Vagina (tissue), 2 donors: ENCODE results near the gene CCDC85C. TPM values are rescaled to one million over a fixed set of nuclear protein-coding genes. Genes with fewer than 3 reads are reported as not detected.
A peak's percentile ranks its signal among the peaks of the same experiment; 100 is the strongest.

ENCODE experiments used
- DNase-seq, 2 donors: peaks; one replicate each; pipeline ENCODE4 v3.0.0-alpha.2; 2017; ENCODE audit errors: extremely low spot score in 2 of 2
- H3K27ac ChIP-seq: fragments of 200-600 bp; sonication (generic); one replicate; pipeline ENCODE4 v1.5.1; 2019
- H3K27me3 ChIP-seq: fragments of 200-600 bp; sonication (generic); one replicate; pipeline ENCODE4 v1.5.1; 2019
- H3K36me3 ChIP-seq, 2 donors: fragments of 200-600 bp; sonication (generic); one replicate each; pipeline ENCODE4 v1.5.1; 2017 to 2019
- H3K4me1 ChIP-seq: fragments of 200-600 bp; sonication (generic); one replicate; pipeline ENCODE4 v1.5.1; 2019
- H3K4me3 ChIP-seq, 2 donors: fragments of 200-600 bp; sonication (generic); 1 replicate in 1 of 2; 2 replicates in 1 of 2; pipeline ENCODE4 v1.5.1; 2016 to 2019
- H3K9me3 ChIP-seq: fragments of 200-600 bp; sonication (generic); one replicate; pipeline ENCODE4 v1.5.1; 2019
- CTCF ChIP-seq, 3 experiments: fragments of 450-650 bp in 2 of 3; fragments of 200-600 bp in 1 of 3; sonication (generic) in 1 of 3; IDR thresholded peaks; one replicate each; pipeline ENCODE4 v1.5.1; 2017 to 2019; ENCODE audit warnings: antibody characterized with exemption in 3 of 3, mild to moderate bottlenecking in 2 of 3, moderate library complexity in 2 of 3
- POLR2A ChIP-seq, 2 donors: fragments of 450-650 bp; IDR thresholded peaks; one replicate each; pipeline ENCODE4 v1.6.1; 2017; ENCODE audit warnings: antibody characterized with exemption in 2 of 2, mild to moderate bottlenecking in 2 of 2, moderate library complexity in 2 of 2
- POLR2AphosphoS5 ChIP-seq, 2 donors: sonication (generic); formaldehyde crosslinking; IDR thresholded peaks; one replicate each; pipeline ENCODE4 v1.9.0; 2017; ENCODE audit warnings: antibody characterized with exemption in 2 of 2, mild to moderate bottlenecking in 2 of 2, low read depth in 1 of 2; ENCODE audit not compliant: insufficient read depth in 1 of 2
- intact Hi-C: fragments of 100-400 bp; cut with DNase I; formaldehyde crosslinking; loops from one replicate; pipeline ENCODE4 v1.15.1; 2023
- total RNA-seq: library from RNA; depleted of rRNA; stranded (reverse); fragments of >200 nt; gene quantifications from one replicate; pipeline ENCODE4 v1.2.3, GENCODE V29; 2016

The CCDC85C gene
- total RNA-seq, 1 donor from 2014 or later = 6.9 TPM

GRCh38 chr14:99508896-99509629, 94.9 kb downstream of the CCDC85C start:
- Histone ChIP-seq H3K4me3 (no peak overlapping the region), H3K27ac (no peak overlapping the region), H3K27me3 (no peaks in the 10 kb centered on the region), H3K4me1 (peaks cover 16% of the 10 kb centered on the region), H3K9me3 (no peaks in the 10 kb centered on the region), H3K36me3 (peaks cover 0 to 70% of the 10 kb centered on the region in 2 donors)
- intact Hi-C loops = no loop called here
- peak in 1 of 2 donors; percentile 6 for TF ChIP-seq POLR2AphosphoS5 (IDR thresholded peaks at IDR 0.05; ENCODE audit: insufficient read depth in 1 of 2, low read depth in 1 of 2)
- no peak for TF ChIP-seq POLR2A (IDR thresholded peaks at IDR 0.05)
- DNase-seq = peak in 1 of 2 donors; percentile 64

GRCh38 chr14:99507860-99508640, 96.0 kb downstream of the CCDC85C start:
- no peaks in the 10 kb centered on the region for H3K9me3 ChIP-seq
- peaks cover 16% of the 10 kb centered on the region for H3K4me1 ChIP-seq
- H3K4me3 ChIP-seq = no peak overlapping the region
- intact Hi-C loops = no loop called here
- DNase-seq = peak in 1 of 2 donors; percentile 52
- H3K27me3 ChIP-seq = no peaks in the 10 kb centered on the region
- H3K36me3 ChIP-seq = peaks cover 0 to 77% of the 10 kb centered on the region in 2 donors
- TF ChIP-seq POLR2AphosphoS5 (IDR thresholded peaks at IDR 0.05; ENCODE audit: insufficient read depth in 1 of 2, low read depth in 1 of 2) (no peak), POLR2A (IDR thresholded peaks at IDR 0.05) (no peak), CTCF (IDR thresholded peaks at IDR 0.05) (no peak)
- H3K27ac ChIP-seq = no peak overlapping the region

- Histone ChIP-seq H3K4me1 (peaks cover 9% of the 10 kb centered on the region), H3K27ac (no peak overlapping the region), H3K9me3 (no peaks in the 10 kb centered on the region), H3K36me3 (peaks cover 0 to 89% of the 10 kb centered on the region in 2 donors), H3K4me3 (no peak overlapping the region), H3K27me3 (no peaks in the 10 kb centered on the region)
- no peak for DNase-seq
- intact Hi-C loops = no loop called here
- no peak for TF ChIP-seq CTCF (IDR thresholded peaks at IDR 0.05)
- TF ChIP-seq POLR2A (IDR thresholded peaks at IDR 0.05) = no peak
- no peak for TF ChIP-seq POLR2AphosphoS5 (IDR thresholded peaks at IDR 0.05; ENCODE audit: insufficient read depth in 1 of 2, low read depth in 1 of 2)
These were observed 97.7 kb downstream of the CCDC85C start for GRCh38 chr14:99506276-99506675.

- peaks cover 0 to 94% of the 10 kb centered on the region in 2 donors for H3K36me3 ChIP-seq
- no peak overlapping the region for H3K4me3 ChIP-seq
- no peaks in the 10 kb centered on the region for H3K4me1 ChIP-seq
- H3K27me3 ChIP-seq = no peaks in the 10 kb centered on the region
- H3K9me3 ChIP-seq = no peaks in the 10 kb centered on the region
- no peak for DNase-seq
- H3K27ac ChIP-seq = no peak overlapping the region
- intact Hi-C loops = no loop called here
- TF ChIP-seq POLR2AphosphoS5 (IDR thresholded peaks at IDR 0.05; ENCODE audit: insufficient read depth in 1 of 2, low read depth in 1 of 2) = no peak
- TF ChIP-seq POLR2A (IDR thresholded peaks at IDR 0.05) = no peak
- TF ChIP-seq CTCF (IDR thresholded peaks at IDR 0.05) = no peak
These were observed 98.9 kb downstream of the CCDC85C start for GRCh38 chr14:99505089-99505488.

- no peak for DNase-seq
- TF ChIP-seq POLR2A (IDR thresholded peaks at IDR 0.05) = no peak
- TF ChIP-seq CTCF (IDR thresholded peaks at IDR 0.05) = no peak
- TF ChIP-seq POLR2AphosphoS5 (IDR thresholded peaks at IDR 0.05; ENCODE audit: insufficient read depth in 1 of 2, low read depth in 1 of 2) = no peak
- no peaks in the 10 kb centered on the region for H3K4me1 ChIP-seq
- no peak overlapping the region for H3K4me3 ChIP-seq
- peaks cover 0 to 83% of the 10 kb centered on the region in 2 donors for H3K36me3 ChIP-seq
- no peaks in the 10 kb centered on the region for H3K9me3 ChIP-seq
- no peaks in the 10 kb centered on the region for H3K27me3 ChIP-seq
- no peak overlapping the region for H3K27ac ChIP-seq
- intact Hi-C loops = no loop called here
These were observed 100.1 kb downstream of the CCDC85C start for GRCh38 chr14:99503848-99504453.
